ENCODE measurements around the gene PTGES. TPM values are rescaled to one million over a fixed set of nuclear protein-coding genes. Genes with fewer than 3 reads are reported as not detected.

PTGES gene
- total and polyA plus RNA-seq, 2 donors (not counting 1 experiment from before 2014, with no cell fraction given): 9.6 to 13.3 TPM

DNA sequence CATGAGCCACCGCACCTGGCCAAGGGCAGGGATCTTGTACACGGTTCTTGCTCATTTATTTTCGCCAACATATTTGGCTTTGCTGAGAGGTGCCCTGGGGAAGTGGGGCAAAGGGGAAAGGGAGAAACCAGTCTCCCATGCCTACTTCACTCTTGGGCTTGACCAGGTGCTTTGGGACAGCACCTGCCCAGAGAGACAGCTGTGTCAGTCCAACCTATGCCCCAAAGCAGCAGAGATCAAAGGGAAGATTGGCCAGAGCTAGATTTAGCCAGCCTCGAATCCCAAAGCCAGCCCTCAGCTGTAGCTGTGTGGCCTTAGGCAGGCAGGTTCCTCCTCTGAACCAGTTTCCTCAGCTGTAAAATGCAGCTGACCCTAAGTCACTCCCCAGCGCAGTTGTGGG is 2.3 kb upstream of the PTGES start:
- Histone ChIP-seq H3K27ac (ENCODE audit: insufficient read depth, low read length) (no peak overlapping the region), H3K9me3 (ENCODE audit: control insufficient read depth, insufficient read depth, low read depth, low read length) (no peaks in the 10 kb centered on the region), H3K36me3 (ENCODE audit: control insufficient read depth, insufficient read depth, low read length) (no peaks in the 10 kb centered on the region), H3K4me1 (ENCODE audit: control insufficient read depth, extremely low read depth, insufficient read depth, low read length) (peaks cover 10% of the 10 kb centered on the region), H2AFZ (ENCODE audit: low read length) (no peak overlapping the region), H3K4me2 (ENCODE audit: extremely low read depth, insufficient read depth, low read length) (no peak overlapping the region), H3K79me2 (ENCODE audit: control insufficient read depth, insufficient read depth, low read length) (no peaks in the 10 kb centered on the region), H4K20me1 (ENCODE audit: control insufficient read depth, extremely low read depth, insufficient read depth, low read length) (no peaks in the 10 kb centered on the region), H3K9ac (ENCODE audit: insufficient read depth, low read length) (no peak overlapping the region), H3K27me3 (ENCODE audit: control insufficient read depth, insufficient read depth, low read length) (no peaks in the 10 kb centered on the region), H3K4me3 (replicated peaks in 1 of 4; ENCODE audit: control extremely low read depth in 1 of 4, insufficient read depth in 1 of 4, low read depth in 3 of 4, low read length in 4 of 4) (no peak overlapping the region)
- DNase-seq (ENCODE audit: low read depth in 2 of 2): no peak
- TF ChIP-seq, protein P1, sequence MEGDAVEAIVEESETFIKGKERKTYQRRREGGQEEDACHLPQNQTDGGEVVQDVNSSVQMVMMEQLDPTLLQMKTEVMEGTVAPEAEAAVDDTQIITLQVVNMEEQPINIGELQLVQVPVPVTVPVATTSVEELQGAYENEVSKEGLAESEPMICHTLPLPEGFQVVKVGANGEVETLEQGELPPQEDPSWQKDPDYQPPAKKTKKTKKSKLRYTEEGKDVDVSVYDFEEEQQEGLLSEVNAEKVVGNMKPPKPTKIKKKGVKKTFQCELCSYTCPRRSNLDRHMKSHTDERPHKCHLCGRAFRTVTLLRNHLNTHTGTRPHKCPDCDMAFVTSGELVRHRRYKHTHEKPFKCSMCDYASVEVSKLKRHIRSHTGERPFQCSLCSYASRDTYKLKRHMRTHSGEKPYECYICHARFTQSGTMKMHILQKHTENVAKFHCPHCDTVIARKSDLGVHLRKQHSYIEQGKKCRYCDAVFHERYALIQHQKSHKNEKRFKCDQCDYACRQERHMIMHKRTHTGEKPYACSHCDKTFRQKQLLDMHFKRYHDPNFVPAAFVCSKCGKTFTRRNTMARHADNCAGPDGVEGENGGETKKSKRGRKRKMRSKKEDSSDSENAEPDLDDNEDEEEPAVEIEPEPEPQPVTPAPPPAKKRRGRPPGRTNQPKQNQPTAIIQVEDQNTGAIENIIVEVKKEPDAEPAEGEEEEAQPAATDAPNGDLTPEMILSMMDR (conservative IDR thresholded peaks at IDR 0.05 in 1 of 2, IDR thresholded peaks at IDR 0.05 in 1 of 2; ENCODE audit: low read depth in 1 of 2, low read length in 2 of 2): no peak
- TF ChIP-seq EZH2 (IDR thresholded peaks at IDR 0.05; ENCODE audit: low read length, missing control alignments): no peak

DNA sequence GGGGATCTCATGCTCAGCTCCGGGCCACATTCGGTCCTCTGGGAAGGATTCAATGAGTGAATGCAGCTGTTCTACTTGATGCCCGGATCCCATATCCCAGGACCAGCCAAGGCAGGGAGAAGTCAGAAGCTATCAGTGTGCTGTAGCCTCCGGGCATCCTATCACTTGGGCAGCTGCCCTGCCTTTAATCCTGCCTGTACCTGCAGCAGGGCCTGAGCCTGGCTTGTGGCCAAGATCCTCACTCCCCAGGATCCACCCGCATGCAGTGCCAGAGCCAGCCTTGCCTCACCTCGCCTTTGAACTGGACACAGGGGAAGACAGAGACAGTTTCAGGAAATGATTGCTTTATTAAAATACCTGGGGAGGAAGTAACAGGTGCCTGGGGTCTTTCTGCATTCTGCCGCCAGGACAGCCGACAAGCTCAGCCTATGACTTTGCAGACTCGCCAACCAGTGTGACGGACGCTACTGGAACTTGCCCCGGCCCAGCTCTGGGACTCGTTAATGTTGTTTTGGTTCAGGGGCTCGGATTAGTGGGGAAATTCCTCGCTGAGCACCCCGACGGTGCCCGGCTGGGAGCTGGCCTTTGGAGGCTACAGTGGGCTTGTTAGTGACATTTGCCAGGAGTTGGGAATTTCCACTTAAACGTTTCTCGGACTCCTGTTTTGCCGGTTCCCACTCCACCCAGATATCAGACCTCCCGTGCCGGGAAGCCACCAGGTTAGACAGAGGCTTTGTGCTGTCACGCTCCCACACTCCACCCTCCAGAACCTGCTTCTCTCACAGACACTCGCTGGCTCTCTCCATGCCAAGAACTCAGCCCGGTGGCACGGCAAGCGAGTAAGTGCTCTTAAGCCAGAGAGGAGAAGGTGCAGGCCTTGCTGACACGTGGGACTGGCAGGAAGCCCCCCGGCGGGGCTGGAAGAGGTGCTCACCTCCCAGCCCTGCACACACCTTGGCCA is 721 bp downstream of the PTGES start:
- peak overlapping the region; percentile 78 for H3K4me2 ChIP-seq (ENCODE audit: extremely low read depth, insufficient read depth, low read length)
- H2AFZ ChIP-seq (ENCODE audit: low read length): peak overlapping the region; percentile 29
- H3K9me3 ChIP-seq (ENCODE audit: control insufficient read depth, insufficient read depth, low read depth, low read length): no peaks in the 10 kb centered on the region
- H3K27me3 ChIP-seq (ENCODE audit: control insufficient read depth, insufficient read depth, low read length): no peaks in the 10 kb centered on the region
- peak in 1 of 2 donors; percentile 29 for DNase-seq (ENCODE audit: low read depth in 2 of 2)
- H4K20me1 ChIP-seq (ENCODE audit: control insufficient read depth, extremely low read depth, insufficient read depth, low read length): no peaks in the 10 kb centered on the region
- H3K27ac ChIP-seq (ENCODE audit: insufficient read depth, low read length): no peak overlapping the region
- no peaks in the 10 kb centered on the region for H3K79me2 ChIP-seq (ENCODE audit: control insufficient read depth, insufficient read depth, low read length)
- peak overlapping the region; percentile 15 to 71 (median 43) for H3K4me3 ChIP-seq (replicated peaks in 1 of 4; ENCODE audit: control extremely low read depth in 1 of 4, insufficient read depth in 1 of 4, low read depth in 3 of 4, low read length in 4 of 4)
- peaks cover 16% of the 10 kb centered on the region for H3K4me1 ChIP-seq (ENCODE audit: control insufficient read depth, extremely low read depth, insufficient read depth, low read length)
- H3K36me3 ChIP-seq (ENCODE audit: control insufficient read depth, insufficient read depth, low read length): no peaks in the 10 kb centered on the region
- TF ChIP-seq, protein P1 (conservative IDR thresholded peaks at IDR 0.05 in 1 of 2, IDR thresholded peaks at IDR 0.05 in 1 of 2; ENCODE audit: low read depth in 1 of 2, low read length in 2 of 2): no peak
- no peak for TF ChIP-seq EZH2 (IDR thresholded peaks at IDR 0.05; ENCODE audit: low read length, missing control alignments)
- no peak overlapping the region for H3K9ac ChIP-seq (ENCODE audit: insufficient read depth, low read length)

- Histone ChIP-seq H3K27ac (ENCODE audit: insufficient read depth, low read length) (no peak overlapping the region), H3K27me3 (ENCODE audit: control insufficient read depth, insufficient read depth, low read length) (no peaks in the 10 kb centered on the region), H4K20me1 (ENCODE audit: control insufficient read depth, extremely low read depth, insufficient read depth, low read length) (no peaks in the 10 kb centered on the region), H3K36me3 (ENCODE audit: control insufficient read depth, insufficient read depth, low read length) (no peaks in the 10 kb centered on the region), H3K4me1 (ENCODE audit: control insufficient read depth, extremely low read depth, insufficient read depth, low read length) (peaks cover 19% of the 10 kb centered on the region), H3K4me2 (ENCODE audit: extremely low read depth, insufficient read depth, low read length) (no peak overlapping the region), H3K79me2 (ENCODE audit: control insufficient read depth, insufficient read depth, low read length) (no peaks in the 10 kb centered on the region), H2AFZ (ENCODE audit: low read length) (no peak overlapping the region), H3K9ac (ENCODE audit: insufficient read depth, low read length) (no peak overlapping the region), H3K4me3 (replicated peaks in 1 of 4; ENCODE audit: control extremely low read depth in 1 of 4, insufficient read depth in 1 of 4, low read depth in 3 of 4, low read length in 4 of 4) (no peak overlapping the region), H3K9me3 (ENCODE audit: control insufficient read depth, insufficient read depth, low read depth, low read length) (no peaks in the 10 kb centered on the region)
- peak in 1 of 2 donors; percentile 71 for DNase-seq (ENCODE audit: low read depth in 2 of 2)
- TF ChIP-seq, protein P1 (conservative IDR thresholded peaks at IDR 0.05 in 1 of 2, IDR thresholded peaks at IDR 0.05 in 1 of 2; ENCODE audit: low read depth in 1 of 2, low read length in 2 of 2): no peak
- no peak for TF ChIP-seq EZH2 (IDR thresholded peaks at IDR 0.05; ENCODE audit: low read length, missing control alignments)
Observed at GRCh38 chr9:129750013-129750638, 2.7 kb downstream of the PTGES start.

Measured in fibroblast of lung (primary cell).